H1 (cell line): ENCODE data around the gene FHIT. TPM values are rescaled to one million over a fixed set of nuclear protein-coding genes. Genes with fewer than 3 reads are reported as not detected.

Experiments used
- CTCF ChIA-PET: fragments of 300-600 bp; sonication (Branson Sonifier 250); formaldehyde crosslinking; loops from one replicate; lab custom pipeline; 2021; ENCODE audit not compliant: partially characterized antibody; lab: Charles Lee
- POLR2A ChIA-PET: fragments of 300-600 bp; sonication (Branson Sonifier 250); formaldehyde crosslinking; loops from one replicate; lab custom pipeline; 2021; ENCODE audit warnings: inconsistent platforms; ENCODE audit not compliant: partially characterized antibody; lab: Charles Lee
- DNase-seq, 2 experiments: peaks; one replicate each; pipeline versions ENCODE4 v3.0.0 to v3.0.0-alpha.2; 2010 to 2022; ENCODE audit warnings: low spot score in 2 of 2, low read depth in 1 of 2, mixed read lengths in 1 of 2
- FAIRE-seq: peaks from 2 replicates; lab custom pipeline; 2011; peaks lifted over from hg19 to GRCh38; lab: Jason Lieb, UNC
- H2AFZ ChIP-seq: 2 replicates; pipeline ENCODE4 v1.8.1; 2012; ENCODE audit warnings: low read length, inconsistent platforms
- H2AK5ac ChIP-seq: 2 replicates; pipeline ENCODE4 v1.6.1; 2013; ENCODE audit warnings: low read depth, low read length
- H2BK120ac ChIP-seq: replicated peaks from 2 replicates; pipeline ENCODE3; 2013; ENCODE audit warnings: low read depth, low read length, inconsistent platforms
- H2BK12ac ChIP-seq: 2 replicates; pipeline ENCODE4 v1.6.1; 2013; ENCODE audit warnings: low read depth, low read length
- H2BK15ac ChIP-seq: 2 replicates; pipeline ENCODE4 v1.6.1; 2013; ENCODE audit warnings: low read length
- H2BK20ac ChIP-seq: 2 replicates; pipeline ENCODE4 v1.6.1; 2013; ENCODE audit warnings: low read length
- H2BK5ac ChIP-seq: 2 replicates; pipeline ENCODE4 v1.6.1; 2013; ENCODE audit warnings: low read depth, low read length
- H3K14ac ChIP-seq: 2 replicates; pipeline ENCODE4 v1.6.1; 2013; ENCODE audit warnings: inconsistent platforms; ENCODE audit not compliant: insufficient read length
- H3K18ac ChIP-seq: 2 replicates; pipeline ENCODE4 v1.6.1; 2013; ENCODE audit warnings: low read length; ENCODE audit errors: extremely low read depth
- H3K23ac ChIP-seq: 2 replicates; pipeline ENCODE4 v1.6.1; 2013; ENCODE audit warnings: inconsistent platforms; ENCODE audit not compliant: insufficient read length
- H3K23me2 ChIP-seq: 2 replicates; pipeline ENCODE4 v1.6.1; 2013; ENCODE audit warnings: low read depth, low read length
- H3K27ac ChIP-seq: 2 replicates; pipeline ENCODE4 v1.6.1; 2011; ENCODE audit warnings: low read depth, low read length, inconsistent platforms
- H3K27me3 ChIP-seq, 4 experiments: replicated peaks in 1 of 4; 1 replicate in 1 of 4; 2 replicates in 3 of 4; pipeline versions ENCODE4 v1.6.1 to v1.8.1; 2011 to 2013; ENCODE audit warnings: low read length in 3 of 4, mild to moderate bottlenecking in 3 of 4, inconsistent platforms in 2 of 4, mixed read lengths in 2 of 4, moderate library complexity in 1 of 4; ENCODE audit not compliant: control insufficient read depth in 3 of 4, insufficient read depth in 3 of 4; ENCODE audit errors: extremely low read depth in 1 of 4
- H3K36me3 ChIP-seq, 4 experiments: 2 replicates each; pipeline versions ENCODE4 v1.6.1 to v1.8.1; 2011 to 2013; ENCODE audit warnings: mild to moderate bottlenecking in 4 of 4, low read length in 3 of 4, moderate library complexity in 2 of 4, control low read depth in 1 of 4, inconsistent platforms in 1 of 4; ENCODE audit not compliant: insufficient read depth in 4 of 4, control insufficient read depth in 2 of 4
- H3K4ac ChIP-seq: replicated peaks from 2 replicates; pipeline ENCODE3; 2013; ENCODE audit warnings: low read length, low read depth, mixed read lengths, inconsistent platforms; ENCODE audit not compliant: insufficient read length
- H3K4me1 ChIP-seq, 4 experiments: replicated peaks in 1 of 4; 1 replicate in 1 of 4; 2 replicates in 3 of 4; pipeline versions ENCODE4 v1.6.1 to v1.8.1; 2011 to 2013; ENCODE audit warnings: low read length in 3 of 4, inconsistent platforms in 2 of 4, mixed read lengths in 1 of 4; ENCODE audit not compliant: insufficient read depth in 4 of 4, control insufficient read depth in 3 of 4
- H3K4me2 ChIP-seq, 2 experiments: 2 replicates each; pipeline versions ENCODE4 v1.6.1 to v1.8.1; 2011 to 2013; ENCODE audit warnings: low read depth in 2 of 2, low read length in 2 of 2, control low read depth in 1 of 2, inconsistent platforms in 1 of 2, mild to moderate bottlenecking in 1 of 2; ENCODE audit not compliant: insufficient read depth in 1 of 2
- H3K4me3 ChIP-seq, 4 experiments: fragments of 200-600, 300-600 bp in 1 of 4; sonication (generic), shearing (Covaris generic), sonication (Bioruptor Twin) in 1 of 4; 2 replicates each; pipeline versions ENCODE4 v1.5.1 to v1.8.1; 2011 to 2016; ENCODE audit warnings: low read length in 4 of 4, low read depth in 3 of 4, control low read depth in 2 of 4, inconsistent platforms in 2 of 4, mild to moderate bottlenecking in 2 of 4, mixed read lengths in 1 of 4, moderate library complexity in 1 of 4; ENCODE audit not compliant: insufficient read depth in 2 of 4; ENCODE audit errors: extremely low read depth in 1 of 4
- H3K56ac ChIP-seq: replicated peaks from 2 replicates; pipeline ENCODE3; 2013; ENCODE audit warnings: low read depth, mild to moderate bottlenecking, mixed read lengths, low read length, inconsistent platforms; ENCODE audit not compliant: insufficient read length
- H3K79me1 ChIP-seq: 2 replicates; pipeline ENCODE4 v1.6.1; 2013; ENCODE audit warnings: low read depth, low read length, control low read depth
- H3K79me2 ChIP-seq, 2 experiments: 2 replicates each; pipeline versions ENCODE4 v1.6.1 to v1.8.1; 2012 to 2013; ENCODE audit warnings: low read length in 2 of 2, mild to moderate bottlenecking in 2 of 2, inconsistent platforms in 1 of 2; ENCODE audit not compliant: insufficient read depth in 2 of 2, control insufficient read depth in 1 of 2
- H3K9ac ChIP-seq, 4 experiments: replicated peaks in 1 of 4; 1 replicate in 1 of 4; 2 replicates in 3 of 4; pipeline versions ENCODE4 v1.6.1 to v1.8.1; 2011 to 2013; ENCODE audit warnings: low read depth in 3 of 4, low read length in 3 of 4, control low read depth in 2 of 4, mild to moderate bottlenecking in 2 of 4, moderate library complexity in 2 of 4, inconsistent platforms in 1 of 4; ENCODE audit errors: extremely low read depth in 1 of 4
- H3K9me3 ChIP-seq, 2 experiments: 2 replicates each; pipeline versions ENCODE4 v1.6.1 to v1.8.1; 2012 to 2013; ENCODE audit warnings: mild to moderate bottlenecking in 2 of 2, moderate library complexity in 2 of 2, control low read depth in 1 of 2, inconsistent platforms in 1 of 2, low read depth in 1 of 2, low read length in 1 of 2, mixed read lengths in 1 of 2; ENCODE audit not compliant: insufficient read depth in 2 of 2
- H4K20me1 ChIP-seq, 2 experiments: replicated peaks in 1 of 2; 2 replicates each; pipeline versions ENCODE3 to v1.8.1; 2011 to 2013; ENCODE audit warnings: inconsistent platforms in 2 of 2, low read length in 2 of 2, mild to moderate bottlenecking in 1 of 2; ENCODE audit not compliant: insufficient read depth in 2 of 2, control insufficient read depth in 1 of 2
- H4K5ac ChIP-seq: 2 replicates; pipeline ENCODE4 v1.6.1; 2013; ENCODE audit warnings: low read length, low read depth, mixed read lengths, inconsistent platforms; ENCODE audit not compliant: insufficient read length
- H4K8ac ChIP-seq: 2 replicates; pipeline ENCODE4 v1.8.0; 2013; ENCODE audit warnings: mild to moderate bottlenecking, moderate library complexity, low read length, inconsistent platforms; ENCODE audit not compliant: insufficient read depth; ENCODE audit errors: extremely low read depth
- H4K91ac ChIP-seq: replicated peaks from 2 replicates; pipeline ENCODE3; 2013; ENCODE audit warnings: low read length, mixed read lengths, inconsistent platforms; ENCODE audit not compliant: insufficient read length
- BCL11A ChIP-seq, 2 experiments: IDR thresholded peaks; one replicate each; pipeline ENCODE4 v1.6.1; 2011; ENCODE audit warnings: low read depth in 2 of 2, low read length in 2 of 2, mild to moderate bottlenecking in 2 of 2
- TCF12 ChIP-seq: IDR thresholded peaks from 2 replicates; pipeline ENCODE4 v1.6.1; 2011; ENCODE audit warnings: low read depth, mild to moderate bottlenecking, low read length
- WGBS, 2 experiments: shearing (Covaris generic) in 1 of 2; methylation state at CpG; one replicate each; pipeline versions ENCODE4 v1.1.6 to v1.1.7; 2013 to 2015; ENCODE audit warnings: low lambda C conversion rate in 2 of 2, mixed read lengths in 2 of 2, inconsistent platforms in 1 of 2, low coverage in 1 of 2, missing lambda C conversion rate in 1 of 2; ENCODE audit not compliant: insufficient replicate concordance in 2 of 2, insufficient coverage in 1 of 2, insufficient read length in 1 of 2; ENCODE audit errors: extremely low coverage in 1 of 2, missing lambda C conversion rate in 1 of 2; 5-methylcytosine and 5-hydroxymethylcytosine counted together
- polyA plus RNA-seq, 7 experiments: library from polyadenylated mRNA; depleted of rRNA in 3 of 7; stranded (reverse) in 5 of 7; unstranded in 2 of 7; fragments of >200 nt in 5 of 7; fragments of 200-250 nt in 2 of 7; gene quantifications; 1 replicate in 5 of 7; 2 replicates in 1 of 7; 4 replicates in 1 of 7; pipeline versions ENCODE4 v1.2.1 to v1.2.3, GENCODE V29; 2011 to 2013; ENCODE audit warnings: missing spikeins in 2 of 7, mixed read lengths in 2 of 7
- total RNA-seq: library from RNA; stranded (reverse); fragmentation: NEBNext Ultra II Directional; extraction: Animal tissue kit (Norgen Biotek cat#: 25700); gene quantifications from 2 replicates; pipeline ENCODE4 v1.2.1, GENCODE V29; 2021

The FHIT gene
- total and polyA plus RNA-seq, 2 of the 8 experiments (the other 6 are each of a cell fraction or from before 2014, with no cell fraction given): 1.2 to 3.2 TPM

- Histone ChIP-seq H3K4ac (no peak overlapping the region), H3K4me3 (no peak overlapping the region), H3K4me2 (no peak overlapping the region), H3K56ac (no peak overlapping the region), H2BK20ac (no peak overlapping the region), H3K9ac (no peak overlapping the region), H4K91ac (no peak overlapping the region), H2AFZ (no peak overlapping the region), H3K79me2 (no peaks in the 10 kb centered on the region), H2AK5ac (no peak overlapping the region), H2BK15ac (no peak overlapping the region), H4K20me1 (no peaks in the 10 kb centered on the region), H3K23ac (no peak overlapping the region), H3K9me3 (no peaks in the 10 kb centered on the region), H3K79me1 (no peaks in the 10 kb centered on the region), H4K5ac (no peak overlapping the region), H3K27ac (no peak overlapping the region), H3K4me1 (peaks cover 0 to 3% (median 1%) of the 10 kb centered on the region in 4 experiments; a peak in 2 of 7 replicates), H3K18ac (no peak overlapping the region), H3K14ac (no peak overlapping the region), H3K36me3 (no peaks in the 10 kb centered on the region), H4K8ac (no peak overlapping the region), H2BK5ac (no peak overlapping the region), H3K27me3 (no peaks in the 10 kb centered on the region), H2BK120ac (no peak overlapping the region), H2BK12ac (no peak overlapping the region), H3K23me2 (no peaks in the 10 kb centered on the region)
- POLR2A ChIA-PET: no interaction called here
- CTCF ChIA-PET: interaction anchor here (0.6 kb wide), 1 partner anchor 675 kb away, joined by 6 read pairs; no protein-coding TSS in a partner anchor
- DNase-seq (no peak), FAIRE-seq (no peak)
- WGBS, 2 experiments: 95% methylated on average over 2 of the region's 2 CpGs; no CpG with 5 or more reads in 1 of the 2 experiments
- no peak for TF ChIP-seq TCF12
- TF ChIP-seq BCL11A (IDR thresholded peaks at IDR 0.05; ENCODE audit: low read depth in 2 of 2, low read length in 2 of 2): no peak
Measured at GRCh38 chr3:60274098-60274497, 977.2 kb downstream of the FHIT start.
